HL-60 (cell line): Measurements from ENCODE around the gene TBC1D5.

Experiments used
- DNase-seq, 2 experiments: peaks; one replicate each; pipeline ENCODE4 v3.0.0-alpha.2; 2010 to 2020; ENCODE audit warnings: low read depth in 1 of 2, low spot score in 1 of 2
- H3K27ac ChIP-seq: fragments of 250-450 bp; sonication (Bioruptor Pico); replicated peaks from 2 replicates; pipeline ENCODE4 v1.5.1; 2020; ENCODE audit warnings: mild to moderate bottlenecking, moderate library complexity
- H3K27me3 ChIP-seq: fragments of 250-450 bp; sonication (Bioruptor Pico); 2 replicates; pipeline ENCODE4 v1.5.1; 2021; ENCODE audit warnings: mild to moderate bottlenecking, moderate library complexity; ENCODE audit not compliant: insufficient read depth, poor library complexity, severe bottlenecking
- H3K4me3 ChIP-seq: replicated peaks from 2 replicates; pipeline ENCODE4 v1.5.1; 2011; ENCODE audit warnings: mild to moderate bottlenecking, control low read depth, low read length; ENCODE audit not compliant: insufficient read depth
- GABPA ChIP-seq: IDR thresholded peaks from 2 replicates; pipeline ENCODE4 v1.6.1; 2012; ENCODE audit warnings: low read depth
- POLR2AphosphoS5 ChIP-seq: IDR thresholded peaks from 2 replicates; pipeline ENCODE4 v1.6.1; 2012; ENCODE audit warnings: low read depth
- SPI1 ChIP-seq: IDR thresholded peaks from 2 replicates; pipeline ENCODE4 v1.6.1; 2012; ENCODE audit warnings: low read depth, mild to moderate bottlenecking, borderline replicate concordance
- TF ChIP-seq, protein P1 (sequence below): IDR thresholded peaks from 2 replicates; pipeline ENCODE4 v1.6.1; 2012; ENCODE audit warnings: low read depth; ENCODE audit not compliant: insufficient replicate concordance
- TF ChIP-seq, protein P2 (sequence below): IDR thresholded peaks from one replicate; pipeline ENCODE4 v1.5.1; 2011; ENCODE audit warnings: low read length, control low read depth, inconsistent platforms; ENCODE audit not compliant: insufficient read depth

Gene TBC1D5

DNA sequence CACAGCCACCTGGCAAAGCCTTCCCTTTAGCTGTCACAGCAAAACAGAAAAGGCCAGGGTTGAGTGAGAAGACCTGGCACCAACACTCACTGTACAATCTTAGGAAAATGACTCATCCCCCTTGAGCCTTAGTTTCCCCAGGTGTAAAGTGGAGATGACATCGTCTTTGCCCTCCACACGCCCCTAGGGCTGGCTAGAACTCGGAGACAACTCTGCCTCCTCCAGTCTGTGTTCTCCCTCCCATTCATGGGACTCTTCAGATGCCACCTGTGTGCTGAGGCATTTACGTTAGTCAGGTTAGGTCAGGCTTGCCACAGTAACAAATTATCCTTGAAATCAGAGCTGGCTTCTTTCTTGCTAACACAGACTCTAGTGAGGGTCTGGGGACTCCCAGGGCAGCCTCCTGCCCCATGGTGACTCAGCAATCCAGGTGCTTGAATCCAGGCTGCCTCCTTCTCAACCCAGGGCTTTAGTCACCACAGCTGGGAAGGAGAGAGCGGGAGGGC lies 605.1 kb downstream of the TBC1D5 start:
- no peak for TF ChIP-seq GABPA
- TF ChIP-seq POLR2AphosphoS5 = no peak
- no peak for TF ChIP-seq SPI1
- TF ChIP-seq, protein P1, sequence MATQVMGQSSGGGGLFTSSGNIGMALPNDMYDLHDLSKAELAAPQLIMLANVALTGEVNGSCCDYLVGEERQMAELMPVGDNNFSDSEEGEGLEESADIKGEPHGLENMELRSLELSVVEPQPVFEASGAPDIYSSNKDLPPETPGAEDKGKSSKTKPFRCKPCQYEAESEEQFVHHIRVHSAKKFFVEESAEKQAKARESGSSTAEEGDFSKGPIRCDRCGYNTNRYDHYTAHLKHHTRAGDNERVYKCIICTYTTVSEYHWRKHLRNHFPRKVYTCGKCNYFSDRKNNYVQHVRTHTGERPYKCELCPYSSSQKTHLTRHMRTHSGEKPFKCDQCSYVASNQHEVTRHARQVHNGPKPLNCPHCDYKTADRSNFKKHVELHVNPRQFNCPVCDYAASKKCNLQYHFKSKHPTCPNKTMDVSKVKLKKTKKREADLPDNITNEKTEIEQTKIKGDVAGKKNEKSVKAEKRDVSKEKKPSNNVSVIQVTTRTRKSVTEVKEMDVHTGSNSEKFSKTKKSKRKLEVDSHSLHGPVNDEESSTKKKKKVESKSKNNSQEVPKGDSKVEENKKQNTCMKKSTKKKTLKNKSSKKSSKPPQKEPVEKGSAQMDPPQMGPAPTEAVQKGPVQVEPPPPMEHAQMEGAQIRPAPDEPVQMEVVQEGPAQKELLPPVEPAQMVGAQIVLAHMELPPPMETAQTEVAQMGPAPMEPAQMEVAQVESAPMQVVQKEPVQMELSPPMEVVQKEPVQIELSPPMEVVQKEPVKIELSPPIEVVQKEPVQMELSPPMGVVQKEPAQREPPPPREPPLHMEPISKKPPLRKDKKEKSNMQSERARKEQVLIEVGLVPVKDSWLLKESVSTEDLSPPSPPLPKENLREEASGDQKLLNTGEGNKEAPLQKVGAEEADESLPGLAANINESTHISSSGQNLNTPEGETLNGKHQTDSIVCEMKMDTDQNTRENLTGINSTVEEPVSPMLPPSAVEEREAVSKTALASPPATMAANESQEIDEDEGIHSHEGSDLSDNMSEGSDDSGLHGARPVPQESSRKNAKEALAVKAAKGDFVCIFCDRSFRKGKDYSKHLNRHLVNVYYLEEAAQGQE = no peak
- TF ChIP-seq, protein P2, sequence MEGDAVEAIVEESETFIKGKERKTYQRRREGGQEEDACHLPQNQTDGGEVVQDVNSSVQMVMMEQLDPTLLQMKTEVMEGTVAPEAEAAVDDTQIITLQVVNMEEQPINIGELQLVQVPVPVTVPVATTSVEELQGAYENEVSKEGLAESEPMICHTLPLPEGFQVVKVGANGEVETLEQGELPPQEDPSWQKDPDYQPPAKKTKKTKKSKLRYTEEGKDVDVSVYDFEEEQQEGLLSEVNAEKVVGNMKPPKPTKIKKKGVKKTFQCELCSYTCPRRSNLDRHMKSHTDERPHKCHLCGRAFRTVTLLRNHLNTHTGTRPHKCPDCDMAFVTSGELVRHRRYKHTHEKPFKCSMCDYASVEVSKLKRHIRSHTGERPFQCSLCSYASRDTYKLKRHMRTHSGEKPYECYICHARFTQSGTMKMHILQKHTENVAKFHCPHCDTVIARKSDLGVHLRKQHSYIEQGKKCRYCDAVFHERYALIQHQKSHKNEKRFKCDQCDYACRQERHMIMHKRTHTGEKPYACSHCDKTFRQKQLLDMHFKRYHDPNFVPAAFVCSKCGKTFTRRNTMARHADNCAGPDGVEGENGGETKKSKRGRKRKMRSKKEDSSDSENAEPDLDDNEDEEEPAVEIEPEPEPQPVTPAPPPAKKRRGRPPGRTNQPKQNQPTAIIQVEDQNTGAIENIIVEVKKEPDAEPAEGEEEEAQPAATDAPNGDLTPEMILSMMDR = no peak
- H3K4me3 ChIP-seq = no peak overlapping the region
- DNase-seq = no peak
- no peak overlapping the region for H3K27ac ChIP-seq
- no peaks in the 10 kb centered on the region for H3K27me3 ChIP-seq

DNA sequence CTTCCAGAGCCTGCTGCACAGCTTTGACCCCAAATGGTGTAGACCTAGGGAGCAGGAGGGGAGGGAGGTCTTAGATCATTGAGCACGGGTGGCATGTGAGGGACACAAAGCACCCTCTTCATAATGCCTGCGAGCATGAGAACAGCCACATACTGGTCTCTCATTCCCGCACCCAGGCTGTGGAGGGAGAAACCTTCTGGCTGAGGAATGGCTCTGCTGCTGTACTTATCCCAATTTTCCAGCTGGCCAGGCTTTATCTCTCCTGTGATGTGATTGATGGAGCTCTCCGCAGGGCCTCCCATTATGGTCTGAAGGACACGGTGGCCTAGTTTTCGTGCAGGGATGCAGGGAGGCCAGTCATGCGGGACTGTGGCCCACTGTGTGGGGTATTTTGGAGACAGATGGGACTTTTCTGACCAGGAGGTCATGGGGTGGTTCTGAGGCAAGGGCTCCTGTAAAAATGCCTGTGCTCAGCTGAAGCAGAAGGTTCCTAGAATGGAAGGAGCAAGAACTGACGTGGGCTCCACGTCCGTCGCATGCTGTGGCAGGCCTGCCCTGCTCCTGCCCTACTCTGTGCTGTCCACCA lies 606.2 kb downstream of the TBC1D5 start:
- TF ChIP-seq GABPA (no peak), POLR2AphosphoS5 (no peak), SPI1 (no peak)
- TF ChIP-seq, protein P2 = no peak
- TF ChIP-seq, protein P1 = no peak
- Histone ChIP-seq H3K27ac (no peak overlapping the region), H3K27me3 (no peaks in the 10 kb centered on the region), H3K4me3 (no peak overlapping the region)
- DNase-seq = no peak

DNA sequence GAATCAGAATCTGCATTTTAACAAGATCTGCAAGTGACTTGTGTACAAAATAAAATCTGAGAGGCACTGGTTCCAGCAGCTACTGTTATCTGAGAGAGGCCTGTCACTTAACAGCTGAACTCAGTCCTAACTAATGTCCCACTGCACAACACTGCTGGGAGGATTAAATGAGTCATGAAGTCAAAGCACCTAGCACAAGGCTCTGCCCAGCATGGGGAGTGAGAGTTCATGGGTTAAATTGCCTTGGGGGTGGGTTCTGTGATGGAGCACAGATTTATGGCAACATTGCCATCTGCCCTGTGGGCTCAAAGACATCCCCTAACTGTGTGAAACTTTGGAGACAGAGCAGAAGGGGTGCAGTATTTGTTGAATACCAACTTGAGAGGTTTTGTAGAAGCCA lies 606.7 kb downstream of the TBC1D5 start:
- H3K4me3 ChIP-seq = no peak overlapping the region
- no peak overlapping the region for H3K27ac ChIP-seq
- TF ChIP-seq POLR2AphosphoS5 (no peak), SPI1 (no peak), GABPA (no peak)
- TF ChIP-seq, protein P1 = no peak
- TF ChIP-seq, protein P2 = no peak
- no peak for DNase-seq
- no peaks in the 10 kb centered on the region for H3K27me3 ChIP-seq
